GM21786 (cell line): Measurements from ENCODE around the gene UCK2.
"Not testable (repeated sequence)": the region's sequence is repeated elsewhere in the genome, so short reads cannot be mapped to it uniquely, and the experiment has no call there.

Source experiments
- ATAC-seq: cut with Tn5 transposase; IDR thresholded peaks from one replicate; pipeline ENCODE4 v1.9.1; 2021; ENCODE audit not compliant: unreplicated experiment

Gene UCK2

GRCh38 chr1:165827268-165828102, at the start of gene UCK2:
Gene UCK2, plus strand, starts transcription at chr1:165827614. Its CDS starts 220 bp downstream, at chr1:165827834.
- peak; percentile 58 for ATAC-seq

DNA sequence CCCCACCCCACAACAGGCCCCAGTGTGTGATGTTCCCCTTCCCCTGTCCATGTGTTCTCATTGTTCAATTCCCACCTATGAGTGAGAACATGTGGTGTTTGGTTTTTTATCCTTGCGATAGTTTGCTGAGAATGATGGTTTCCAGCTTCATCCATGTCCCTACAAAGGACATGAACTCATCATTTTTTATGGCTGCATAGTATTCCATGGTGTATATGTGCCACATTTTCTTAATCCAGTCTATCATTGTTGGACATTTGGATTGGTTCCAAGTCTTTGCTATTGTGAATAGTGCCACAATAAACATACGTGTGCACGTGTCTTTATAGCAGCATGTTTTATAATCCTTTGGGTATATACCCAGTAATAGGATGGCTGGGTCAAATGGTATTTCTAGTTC, 49.2 kb upstream of the UCK2 start:
- ATAC-seq: not testable (repeated sequence)

GRCh38 chr1:165783519-165783918, 43.9 kb upstream of the UCK2 start:
- not testable (repeated sequence) for ATAC-seq

- no peak for ATAC-seq
Measured at GRCh38 chr1:165787741-165788140, 39.7 kb upstream of the UCK2 start.

- ATAC-seq: no peak
Measured at GRCh38 chr1:165793951-165794350, 33.5 kb upstream of the UCK2 start.

DNA sequence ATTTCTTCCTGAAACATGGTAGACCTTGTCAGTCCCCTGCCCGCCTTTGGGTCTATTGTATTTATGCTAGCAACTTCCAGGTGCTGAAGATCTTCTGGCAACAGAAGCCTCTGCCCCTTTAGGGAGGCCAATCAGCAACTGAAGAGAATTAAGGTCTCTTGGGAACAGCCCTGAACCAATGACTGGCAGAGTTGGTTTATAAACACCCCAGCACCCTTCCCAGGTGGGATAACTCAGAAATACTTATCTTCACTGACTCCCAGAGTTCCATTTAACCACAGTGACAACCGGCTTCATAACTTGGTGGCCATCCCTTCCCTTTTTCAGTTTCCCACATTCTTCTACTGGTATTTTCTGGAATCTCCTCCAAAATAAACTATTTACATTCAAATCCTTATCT, 31.5 kb upstream of the UCK2 start:
- no peak for ATAC-seq

- ATAC-seq: no peak
Measured at GRCh38 chr1:165799387-165799786, 28.0 kb upstream of the UCK2 start.

- ATAC-seq: not testable (repeated sequence)
Measured at GRCh38 chr1:165804513-165804912, 22.9 kb upstream of the UCK2 start.

- ATAC-seq: no peak
Measured at GRCh38 chr1:165807613-165808012, 19.8 kb upstream of the UCK2 start.

GRCh38 chr1:165815725-165816124, 11.7 kb upstream of the UCK2 start:
- ATAC-seq: no peak

- ATAC-seq: no peak
Measured at GRCh38 chr1:165816157-165816556, 11.3 kb upstream of the UCK2 start.

DNA sequence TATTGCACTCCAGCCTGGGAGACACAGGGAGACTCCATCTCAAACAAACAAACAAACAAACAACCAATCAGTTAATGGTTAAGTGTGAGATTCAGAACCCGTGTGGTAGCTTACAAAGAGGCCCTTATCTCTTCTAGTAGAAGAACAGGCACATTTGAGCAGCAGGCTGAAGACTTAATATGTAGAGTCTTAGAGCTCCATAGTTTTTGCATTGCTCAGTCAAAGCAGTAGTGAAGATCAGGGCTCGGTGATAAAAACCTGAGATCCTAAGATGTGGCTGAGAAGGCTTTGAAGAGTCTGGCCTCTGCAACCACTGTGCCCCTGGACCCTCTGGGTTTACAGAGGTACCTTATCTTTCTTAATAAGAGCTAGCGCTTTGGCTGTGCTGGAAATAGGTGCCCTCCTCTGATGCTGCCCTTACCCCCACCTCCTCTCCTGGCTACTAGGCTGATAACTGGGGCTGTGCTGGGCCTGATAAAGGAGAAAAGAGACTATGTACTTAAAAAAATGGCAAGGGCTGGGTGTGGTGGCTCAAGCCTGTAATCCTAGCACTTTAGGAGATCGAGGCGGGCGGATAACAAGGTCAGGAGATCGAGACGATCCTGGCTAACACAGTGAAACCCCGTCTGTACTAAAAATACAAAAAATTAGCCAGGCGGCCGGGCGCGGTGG, 10.5 kb upstream of the UCK2 start:
- ATAC-seq: no peak

DNA sequence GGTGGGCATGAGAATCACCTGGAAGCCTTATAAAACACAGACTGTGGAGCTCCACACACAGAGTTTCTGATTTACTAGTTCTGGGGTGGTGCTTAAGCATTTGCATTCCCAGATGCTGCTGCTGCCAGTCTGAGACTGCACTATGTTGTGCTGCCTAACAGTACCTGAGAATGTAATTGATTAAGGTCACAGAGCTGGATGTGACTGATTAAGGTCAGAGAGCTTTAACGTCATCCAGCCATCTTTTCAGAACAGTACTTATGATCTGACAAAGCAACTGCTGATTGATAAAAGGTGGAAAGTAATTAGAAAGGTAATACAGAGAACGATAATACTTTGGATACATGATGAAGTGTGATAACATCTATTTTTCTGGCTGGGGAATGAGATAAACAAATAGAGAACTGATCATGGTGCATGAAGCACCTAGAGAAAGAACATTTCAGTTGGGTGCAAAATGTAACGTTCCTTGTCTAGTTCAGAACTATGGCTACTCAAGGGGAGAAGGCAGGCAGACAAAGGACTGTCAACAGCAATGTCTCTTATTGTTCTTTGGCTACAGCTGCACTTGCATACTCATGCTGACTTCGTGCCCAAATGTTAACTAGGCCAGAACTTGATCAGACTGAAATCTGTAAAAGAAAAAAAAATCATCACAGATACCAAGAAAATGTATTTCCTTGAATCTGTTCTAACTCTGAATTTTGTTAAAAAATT, 3.7 kb upstream of the UCK2 start:
- ATAC-seq: no peak

GRCh38 chr1:165824269-165824643, 3.2 kb upstream of the UCK2 start:
- no peak for ATAC-seq

DNA sequence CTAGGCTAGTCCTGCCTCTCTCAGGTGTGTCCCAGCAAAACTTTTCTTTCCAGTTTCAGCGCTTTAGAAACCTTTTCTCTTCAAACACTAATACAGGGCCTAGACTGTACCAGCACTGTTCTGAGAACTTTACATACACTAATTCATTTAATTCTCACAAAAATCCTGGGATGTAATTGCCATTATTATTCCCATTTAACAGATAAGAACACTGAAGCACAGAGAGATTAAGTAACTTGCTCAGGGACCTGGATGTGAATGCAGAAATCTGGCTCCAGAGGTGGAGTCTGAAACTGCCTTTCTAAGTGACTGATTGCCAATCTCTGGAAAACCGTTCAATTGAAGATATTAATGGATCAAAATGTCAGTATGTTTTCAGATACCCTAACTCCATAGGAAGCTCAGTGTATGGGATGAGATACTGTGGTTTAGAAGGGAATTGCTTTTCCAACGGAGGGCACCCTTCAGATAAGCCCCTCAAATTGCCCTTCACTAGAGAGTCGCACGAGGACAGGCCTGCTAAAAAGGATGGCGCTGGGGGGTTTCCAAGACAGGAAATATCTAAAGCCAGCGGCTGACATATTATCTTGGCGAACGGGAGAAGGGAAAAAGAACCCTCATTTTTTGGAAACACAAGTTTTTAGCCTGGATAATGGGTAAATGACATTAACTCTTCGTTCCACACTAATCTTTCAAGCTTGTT, 698 bp upstream of the UCK2 start:
- ATAC-seq: no peak

DNA sequence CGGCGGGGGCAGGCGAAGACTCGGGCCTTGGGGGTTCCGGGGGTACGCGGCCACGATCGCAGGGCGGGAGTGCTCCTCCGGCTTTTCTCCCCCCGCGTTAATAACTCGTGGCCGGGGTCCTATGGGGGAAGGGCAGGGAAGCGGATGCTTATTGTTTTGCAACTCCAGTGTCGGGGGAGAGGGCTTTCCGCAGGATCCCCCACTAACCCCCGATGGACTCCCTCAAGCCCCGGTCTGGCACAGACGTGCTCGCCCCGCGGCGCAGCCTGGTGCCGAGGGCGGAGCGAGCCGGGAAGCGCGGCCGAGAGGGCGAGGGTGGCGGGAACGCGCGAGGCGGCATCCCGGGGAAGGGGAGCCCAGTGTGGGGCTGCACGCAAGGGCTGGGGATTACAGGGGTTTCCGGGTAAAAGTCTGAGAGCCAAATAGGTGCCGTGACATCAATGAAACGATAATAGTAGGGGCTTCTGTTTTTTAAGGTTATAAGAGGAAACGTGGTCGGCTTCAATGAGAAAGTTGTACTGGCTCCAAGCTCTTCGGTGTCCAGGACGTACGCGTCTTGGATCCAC, 772 bp downstream of the UCK2 start:
- peak; percentile 35 for ATAC-seq

GRCh38 chr1:165828669-165829329, 1.4 kb downstream of the UCK2 start:
- ATAC-seq: peak; percentile 3

DNA sequence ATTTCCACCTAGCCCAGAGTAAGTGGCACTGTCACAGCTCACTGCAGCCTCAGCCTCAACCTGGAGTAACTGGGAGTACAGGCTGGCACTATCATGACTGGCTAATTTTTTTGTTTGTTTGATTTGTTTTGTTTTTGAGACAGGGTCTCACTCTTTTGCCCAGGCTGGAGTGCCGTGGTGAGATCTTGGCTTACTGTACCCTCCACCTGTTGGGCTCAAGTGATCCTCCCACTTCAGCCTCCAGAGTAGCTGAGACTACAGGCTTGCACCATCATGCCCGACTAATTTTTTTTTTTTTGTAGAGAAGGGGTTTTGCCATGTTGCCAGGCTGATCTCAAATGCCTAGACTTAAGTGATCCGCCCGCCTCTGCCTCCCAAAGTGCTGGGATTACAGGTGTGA, 2.5 kb downstream of the UCK2 start:
- ATAC-seq: no peak

DNA sequence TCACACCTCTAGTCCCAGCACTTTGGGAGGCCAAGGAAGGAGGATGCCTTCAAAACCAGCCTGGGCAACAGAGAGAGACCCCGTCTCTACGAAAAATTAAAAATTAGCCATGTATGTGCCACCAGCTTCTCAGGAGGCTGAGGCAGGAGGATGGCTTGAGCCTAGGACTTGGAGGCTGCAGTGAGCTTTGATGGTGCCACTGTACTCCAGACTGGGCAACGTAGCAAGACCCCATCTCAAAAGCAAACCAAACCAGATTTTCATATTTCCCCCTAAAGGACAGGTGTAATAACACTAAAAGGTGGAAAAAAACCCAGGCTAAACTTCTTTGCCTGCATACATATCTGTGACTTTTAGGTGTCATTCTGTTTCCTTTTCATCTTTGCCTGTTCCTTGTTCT, 3.7 kb downstream of the UCK2 start:
- ATAC-seq: no peak

GRCh38 chr1:165832902-165833301, 5.5 kb downstream of the UCK2 start:
- ATAC-seq: no peak
